ENCODE results near the gene CDC14A.

GRCh38 chr1:100482748-100483147 is 130.4 kb downstream of the CDC14A start:
- TF ChIP-seq CTCF (IDR thresholded peaks at IDR 0.05) (no peak), POLR2AphosphoS5 (IDR thresholded peaks at IDR 0.05) (no peak), POLR2A (IDR thresholded peaks at IDR 0.05; ENCODE audit: low read depth) (no peak)
